HG03280 (cell line): ENCODE data around the gene MMGT1.

ENCODE experiments used
- ATAC-seq: cut with Tn5 transposase; IDR thresholded peaks from one replicate; pipeline ENCODE4 v1.9.1; 2021; ENCODE audit warnings: mild to moderate bottlenecking, moderate library complexity; ENCODE audit not compliant: unreplicated experiment

Gene MMGT1

GRCh38 chrX:135973548-135974278 lies at the start of gene MMGT1:
Gene MMGT1, minus strand, starts transcription at chrX:135973988. Its CDS starts 313 bp downstream, at chrX:135973675.
- ATAC-seq, result peak; percentile 73

GRCh38 chrX:136021903-136022302 lies 48.1 kb upstream of the MMGT1 start:
- ATAC-seq, result no peak

GRCh38 chrX:136021160-136021559 lies 47.4 kb upstream of the MMGT1 start:
- ATAC-seq, result no peak

GRCh38 chrX:136019226-136019625 lies 45.4 kb upstream of the MMGT1 start:
- no peak for ATAC-seq

GRCh38 chrX:136016881-136017280 lies 43.1 kb upstream of the MMGT1 start:
- ATAC-seq, result no peak

GRCh38 chrX:136015016-136015415 lies 41.2 kb upstream of the MMGT1 start:
- no peak for ATAC-seq

- ATAC-seq, result no peak
Measured at GRCh38 chrX:135988245-135988644, 14.5 kb upstream of the MMGT1 start.

GRCh38 chrX:135985973-135986310 lies 12.2 kb upstream of the MMGT1 start:
- no peak for ATAC-seq

GRCh38 chrX:135985157-135985972 lies 11.6 kb upstream of the MMGT1 start, which contains the start of gene SLC9A6:
Gene SLC9A6, plus strand, starts transcription at chrX:135985435. Its CDS starts 224 bp downstream, at chrX:135985659.
- peak; percentile 96 for ATAC-seq

- peak; percentile 8 for ATAC-seq
Measured at GRCh38 chrX:135984791-135985156, 11.0 kb upstream of the MMGT1 start.

- ATAC-seq, result no peak
Measured at GRCh38 chrX:135984256-135984655, 10.5 kb upstream of the MMGT1 start.

- no peak for ATAC-seq
Measured at GRCh38 chrX:135982860-135983259, 9.1 kb upstream of the MMGT1 start.

GRCh38 chrX:135981668-135982067 lies 7.9 kb upstream of the MMGT1 start:
- no peak for ATAC-seq

GRCh38 chrX:135981010-135981409 lies 7.2 kb upstream of the MMGT1 start:
- ATAC-seq, result no peak

- ATAC-seq, result no peak
Measured at GRCh38 chrX:135977611-135978010, 3.8 kb upstream of the MMGT1 start.

GRCh38 chrX:135975421-135975820 lies 1.6 kb upstream of the MMGT1 start:
- ATAC-seq, result no peak

- no peak for ATAC-seq
Measured at GRCh38 chrX:135974279-135974856, 580 bp upstream of the MMGT1 start.

GRCh38 chrX:135973025-135973547 lies 702 bp downstream of the MMGT1 start:
- ATAC-seq, result no peak

- ATAC-seq, result no peak
Measured at GRCh38 chrX:135951291-135951690, 22.5 kb downstream of the MMGT1 start.

- no peak for ATAC-seq
Measured at GRCh38 chrX:135944486-135944885, 29.3 kb downstream of the MMGT1 start.

GRCh38 chrX:135931644-135932487 lies 41.9 kb downstream of the MMGT1 start:
- no peak for ATAC-seq
